MM.1S (cell line): Measurements from ENCODE around the gene KIAA1549.

ENCODE experiments used
- CTCF ChIP-seq: fragments of 300-600 bp; sonication (generic); IDR thresholded peaks from 2 replicates; pipeline ENCODE4 v1.5.1; 2016; ENCODE audit warnings: antibody characterized with exemption, low read length, mixed read lengths
- EZH2 ChIP-seq: fragments of 300-600 bp; sonication (generic); optimal IDR thresholded peaks from 2 replicates; pipeline ENCODE3; 2017; ENCODE audit warnings: low read depth, mild to moderate bottlenecking, antibody characterized with exemption, low read length, mixed read lengths
- EZH2phosphoT487 ChIP-seq: fragments of 300-600 bp; sonication (generic); IDR thresholded peaks from 2 replicates; pipeline ENCODE4 v1.6.1; 2018; ENCODE audit warnings: antibody characterized with exemption, low read length

GRCh38 chr7:138951953-138952352, 29.2 kb downstream of the KIAA1549 start:
- TF ChIP-seq CTCF (no peak), EZH2phosphoT487 (no peak), EZH2 (no peak)
